ENCODE measurements around the gene ORM1. TPM values are rescaled to one million over a fixed set of nuclear protein-coding genes. Genes with fewer than 3 reads are reported as not detected.

The ORM1 gene
- total RNA-seq, 1 experiment from 2014 or later: 4.4 TPM

GRCh38 chr9:114367366-114367765, 44.5 kb downstream of the ORM1 start:
- no peak overlapping the region for H3K4me3 Mint-ChIP-seq
- H3K18ac ChIP-seq (ENCODE audit: insufficient read length, low read depth, low read length): no peak overlapping the region
- no peak overlapping the region for H3K23ac ChIP-seq (ENCODE audit: insufficient read length, low read depth, low read length)

More at GRCh38 chr9:114367366-114367765, 44.5 kb downstream of the ORM1 start:
- Mint-ChIP-seq H3K9me3 (no peaks in the 10 kb centered on the region), H3K36me3 (ENCODE audit: insufficient read depth in 1 of 3, low read depth in 3 of 3) (peaks cover 25 to 34% (median 33%) of the 10 kb centered on the region in 3 experiments), H3K27me3 (ENCODE audit: low read depth) (no peaks in the 10 kb centered on the region), H3K4me1 (peaks cover 27 to 28% of the 10 kb centered on the region in 2 experiments), H3K27ac (peak overlapping the region in 2 of 3 experiments; percentile 31 to 60; a peak in 3 of 7 replicates)
- Histone ChIP-seq H3K27me3 (ENCODE audit: insufficient read depth, low read length) (no peaks in the 10 kb centered on the region), H3T11ph (ENCODE audit: low read length) (no peak overlapping the region), H3K9ac (ENCODE audit: extremely low read depth, insufficient read length, low read length) (no peak overlapping the region), H2BK15ac (ENCODE audit: low read depth, low read length) (no peak overlapping the region), H3K4ac (ENCODE audit: low read depth, low read length) (no peak overlapping the region), H2BK12ac (ENCODE audit: insufficient read length, low read depth, low read length) (no peak overlapping the region), H3K9me3 (ENCODE audit: control insufficient read depth, low read depth, low read length) (no peaks in the 10 kb centered on the region), H4K5ac (ENCODE audit: insufficient read length, low read depth, low read length) (no peak overlapping the region), H4K8ac (replicated peaks; ENCODE audit: insufficient read length, low read depth, low read length) (no peak overlapping the region), H2BK20ac (ENCODE audit: low read depth, low read length, poor library complexity, severe bottlenecking) (no peak overlapping the region), H3K14ac (ENCODE audit: insufficient read depth, low read length) (no peak overlapping the region), H3K27ac (ENCODE audit: insufficient read length, low read depth, low read length) (no peak overlapping the region), H4K20me1 (ENCODE audit: control insufficient read depth, insufficient read depth, insufficient read length) (no peaks in the 10 kb centered on the region), H2AFZ (ENCODE audit: low read length) (no peak overlapping the region), H4K91ac (ENCODE audit: insufficient read length, low read depth, low read length) (no peak overlapping the region), H3K4me1 (ENCODE audit: insufficient read depth, low read length) (peaks cover 13% of the 10 kb centered on the region), H3K4me2 (ENCODE audit: insufficient read depth, insufficient read length, low read length) (no peak overlapping the region), H2BK120ac (ENCODE audit: low read depth, low read length, poor library complexity, severe bottlenecking) (no peak overlapping the region), H3K56ac (ENCODE audit: insufficient read length, low read depth, low read length) (no peak overlapping the region), H3K79me1 (ENCODE audit: insufficient read depth, low read depth, low read length, poor library complexity, severe bottlenecking) (no peaks in the 10 kb centered on the region), H2BK5ac (ENCODE audit: insufficient read length, low read length) (no peak overlapping the region), H3K23me2 (ENCODE audit: insufficient read length, low read depth, low read length, poor library complexity, severe bottlenecking) (peaks cover 5% of the 10 kb centered on the region), H3K79me2 (ENCODE audit: insufficient read depth, low read length) (0 out of 2 replicates have a peak, but pooled peaks cover 3% of the 10 kb centered on the region), H2AK5ac (ENCODE audit: insufficient read length, low read length) (no peak overlapping the region)
- no peak for DNase-seq
- no CpG with 5 or more reads among the region's 6 CpGs for WGBS (ENCODE audit: extremely low coverage, insufficient read length, low lambda C conversion rate)
- TF ChIP-seq, protein P1, sequence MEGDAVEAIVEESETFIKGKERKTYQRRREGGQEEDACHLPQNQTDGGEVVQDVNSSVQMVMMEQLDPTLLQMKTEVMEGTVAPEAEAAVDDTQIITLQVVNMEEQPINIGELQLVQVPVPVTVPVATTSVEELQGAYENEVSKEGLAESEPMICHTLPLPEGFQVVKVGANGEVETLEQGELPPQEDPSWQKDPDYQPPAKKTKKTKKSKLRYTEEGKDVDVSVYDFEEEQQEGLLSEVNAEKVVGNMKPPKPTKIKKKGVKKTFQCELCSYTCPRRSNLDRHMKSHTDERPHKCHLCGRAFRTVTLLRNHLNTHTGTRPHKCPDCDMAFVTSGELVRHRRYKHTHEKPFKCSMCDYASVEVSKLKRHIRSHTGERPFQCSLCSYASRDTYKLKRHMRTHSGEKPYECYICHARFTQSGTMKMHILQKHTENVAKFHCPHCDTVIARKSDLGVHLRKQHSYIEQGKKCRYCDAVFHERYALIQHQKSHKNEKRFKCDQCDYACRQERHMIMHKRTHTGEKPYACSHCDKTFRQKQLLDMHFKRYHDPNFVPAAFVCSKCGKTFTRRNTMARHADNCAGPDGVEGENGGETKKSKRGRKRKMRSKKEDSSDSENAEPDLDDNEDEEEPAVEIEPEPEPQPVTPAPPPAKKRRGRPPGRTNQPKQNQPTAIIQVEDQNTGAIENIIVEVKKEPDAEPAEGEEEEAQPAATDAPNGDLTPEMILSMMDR (conservative IDR thresholded peaks at IDR 0.05): no peak
